GM21717 (cell line): Measurements from ENCODE around the gene SORBS1.
"Not testable (repeated sequence)": the region's sequence is repeated elsewhere in the genome, so short reads cannot be mapped to it uniquely, and the experiment has no call there.

Experiments
- ATAC-seq: cut with Tn5 transposase; IDR thresholded peaks from one replicate; pipeline ENCODE4 v1.9.1; 2021; ENCODE audit warnings: mild to moderate bottlenecking, moderate library complexity; ENCODE audit not compliant: unreplicated experiment

Gene SORBS1

DNA sequence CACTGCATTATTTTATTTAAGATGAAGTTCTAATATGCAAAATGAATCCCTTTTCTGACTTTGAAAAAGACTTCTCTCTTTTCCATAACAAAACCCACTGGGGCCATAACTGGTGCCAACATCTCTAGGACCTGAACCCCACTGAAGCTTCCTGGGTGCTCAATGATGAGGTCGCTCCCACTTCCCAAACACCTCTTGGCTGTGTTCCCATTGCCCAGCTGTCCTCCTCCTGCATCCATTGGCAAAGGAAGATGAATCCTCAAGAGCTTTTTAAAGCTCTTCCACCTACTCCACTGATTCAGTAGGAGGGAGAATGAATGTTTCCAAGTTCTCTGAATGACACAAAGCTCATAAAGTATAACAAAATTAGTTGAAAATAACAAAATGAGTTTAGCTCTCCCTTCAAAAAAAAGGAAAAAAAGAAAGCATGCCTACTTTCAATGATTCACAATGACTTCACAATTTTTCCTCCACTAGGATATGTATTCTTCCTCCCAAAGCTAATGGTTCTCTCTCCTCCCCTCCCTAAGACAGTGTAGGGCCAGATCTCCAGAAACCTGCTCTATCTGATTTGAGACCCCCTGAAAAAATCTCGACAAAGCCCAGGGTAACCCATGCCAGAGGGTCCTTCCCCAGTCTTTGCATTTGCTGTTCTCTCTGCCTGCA is 64.8 kb downstream of the SORBS1 start:
- ATAC-seq = no peak

DNA sequence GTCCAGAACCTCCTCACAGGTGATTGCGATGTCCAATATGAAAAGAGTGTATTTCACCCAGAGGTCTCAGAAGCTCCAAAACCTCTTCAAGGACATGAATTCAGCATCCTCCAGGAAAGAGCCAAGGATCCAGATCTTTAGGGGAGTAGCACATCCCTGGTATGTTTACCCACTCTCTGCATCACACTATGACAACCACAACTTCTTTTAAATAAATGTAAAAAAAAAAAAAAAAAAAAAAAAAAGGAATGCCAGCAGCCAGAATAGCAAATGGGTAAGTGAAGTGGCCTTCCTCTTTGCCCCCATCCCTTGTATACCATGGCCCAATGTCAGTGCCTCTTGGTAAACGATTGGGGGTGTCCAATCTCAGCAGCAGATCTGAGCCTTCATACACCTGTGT is 67.3 kb downstream of the SORBS1 start:
- no peak for ATAC-seq

GRCh38 chr10:95487994-95488393 is 73.2 kb downstream of the SORBS1 start:
- no peak for ATAC-seq

GRCh38 chr10:95485056-95485844 is 75.9 kb downstream of the SORBS1 start:
- ATAC-seq = no peak

DNA sequence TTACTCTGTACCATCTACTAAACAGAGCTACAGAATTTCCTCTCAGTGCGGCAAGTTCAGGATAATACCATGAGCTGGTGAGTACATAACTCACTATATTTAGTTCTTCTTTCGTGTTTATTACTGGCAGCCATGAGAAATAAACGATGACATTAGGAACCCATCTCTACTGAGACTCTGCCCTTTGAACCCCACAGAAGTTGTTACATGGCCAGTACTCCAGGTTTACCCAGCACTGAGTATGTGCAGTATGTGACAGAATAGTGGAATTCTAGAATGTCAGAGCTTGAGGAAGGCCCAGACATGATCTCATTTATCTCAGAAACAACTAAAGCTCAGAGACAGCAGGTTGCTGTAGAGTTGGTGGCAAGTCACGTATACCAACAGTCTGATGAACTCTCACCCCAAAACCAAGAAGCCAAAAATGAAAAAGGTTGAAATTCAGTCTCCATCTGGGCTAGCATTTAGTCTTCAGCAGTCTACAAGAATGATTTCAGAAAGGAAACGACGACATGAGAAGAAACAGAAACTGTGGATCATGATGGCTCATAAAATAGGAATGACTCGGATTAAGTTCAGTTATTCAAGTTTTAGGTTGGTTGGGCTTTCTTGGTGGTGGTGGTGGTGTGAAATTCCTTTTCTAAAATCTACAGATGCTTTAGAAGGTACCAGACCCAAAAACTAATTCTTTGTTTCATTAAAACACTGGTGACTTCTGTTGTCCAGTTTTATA is 78.5 kb downstream of the SORBS1 start:
- no peak for ATAC-seq

DNA sequence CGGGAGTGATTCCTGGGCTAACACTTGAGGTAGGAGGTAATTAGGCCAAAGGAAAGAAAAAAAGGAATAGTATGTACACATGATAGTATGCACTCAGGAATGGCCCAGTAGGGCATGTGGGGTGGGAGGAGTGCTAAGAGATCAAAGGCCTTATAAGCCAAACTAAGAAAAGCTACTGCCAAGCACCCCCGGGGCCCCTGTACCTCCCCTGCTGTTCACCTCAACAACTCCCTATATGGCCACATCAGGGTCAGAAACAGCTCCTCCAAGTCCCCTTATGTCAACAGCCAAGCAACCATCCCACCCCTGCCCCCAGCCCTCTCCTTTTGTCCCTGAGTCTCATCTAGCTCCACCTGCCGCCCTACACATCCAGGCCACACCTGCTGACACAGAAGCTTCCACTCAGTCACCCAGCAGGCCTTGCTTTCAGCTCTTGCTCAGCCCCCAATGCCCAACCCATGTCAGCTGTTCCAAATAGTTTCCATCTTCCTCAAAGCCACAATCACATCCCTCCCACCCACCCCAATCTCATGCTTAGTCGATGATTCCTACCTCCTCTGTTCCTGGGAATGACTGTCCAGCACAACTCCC is 80.2 kb downstream of the SORBS1 start:
- ATAC-seq = no peak

GRCh38 chr10:95480102-95480900 is 80.9 kb downstream of the SORBS1 start:
- no peak for ATAC-seq

GRCh38 chr10:95478935-95479334 is 82.2 kb downstream of the SORBS1 start:
- ATAC-seq = no peak

GRCh38 chr10:95478185-95478584 is 83.0 kb downstream of the SORBS1 start:
- ATAC-seq = no peak

GRCh38 chr10:95477175-95477520 is 84.0 kb downstream of the SORBS1 start:
- no peak for ATAC-seq

GRCh38 chr10:95476469-95477174 is 84.5 kb downstream of the SORBS1 start:
- ATAC-seq = no peak

DNA sequence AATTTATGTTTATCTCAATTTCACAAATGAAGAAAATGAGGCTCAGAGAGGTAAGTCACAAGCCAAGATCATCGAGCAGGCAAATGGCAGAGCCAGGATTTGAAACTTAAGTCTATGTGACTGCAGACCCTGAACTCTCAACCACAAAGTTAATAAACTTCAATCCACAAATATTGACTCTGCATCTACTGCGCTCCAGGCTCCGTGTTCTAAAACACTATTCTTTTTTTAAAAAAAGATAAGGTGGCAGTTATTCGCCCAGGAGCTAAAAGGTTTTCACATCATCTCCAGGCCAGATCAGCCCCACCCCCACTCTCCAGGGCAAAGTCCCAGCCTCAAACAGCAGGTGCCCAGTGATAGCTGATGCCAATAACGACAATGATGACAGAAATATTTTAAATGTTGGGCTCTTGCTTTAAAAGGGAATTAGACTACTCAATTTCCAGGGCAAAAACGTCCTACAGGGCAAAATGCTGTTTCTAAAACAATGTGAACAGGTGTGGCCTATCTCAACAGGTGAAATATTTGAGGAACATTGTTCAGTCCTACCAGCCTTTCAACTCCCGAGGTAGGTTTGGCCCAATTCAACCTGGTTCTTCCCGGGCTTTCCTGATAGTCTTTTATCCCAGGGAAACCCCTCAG is 85.2 kb downstream of the SORBS1 start:
- ATAC-seq = no peak

DNA sequence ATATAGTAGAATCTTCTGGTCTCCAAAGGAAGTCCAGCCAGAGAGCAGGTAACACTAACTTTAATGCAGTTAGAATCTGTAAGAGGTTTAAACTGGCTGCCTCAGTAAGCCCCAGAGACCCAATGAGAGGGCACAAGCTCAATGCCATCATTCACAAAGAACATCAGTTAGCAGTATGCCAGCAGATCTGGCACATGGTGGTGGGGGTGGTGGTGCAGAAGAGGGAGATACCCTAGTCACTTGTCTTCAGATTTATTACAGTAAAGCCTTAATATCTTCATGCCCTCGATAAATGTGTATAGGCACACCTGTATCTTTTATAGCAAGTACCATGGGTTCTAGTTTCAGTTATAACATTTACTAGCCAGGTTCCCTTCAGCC is 86.2 kb downstream of the SORBS1 start:
- no peak for ATAC-seq

GRCh38 chr10:95474228-95475002 is 86.8 kb downstream of the SORBS1 start:
- no peak for ATAC-seq

- ATAC-seq = no peak
Measured at GRCh38 chr10:95472304-95473088, 88.7 kb downstream of the SORBS1 start.

GRCh38 chr10:95469676-95470075 is 91.5 kb downstream of the SORBS1 start:
- no peak for ATAC-seq

- no peak for ATAC-seq
Measured at GRCh38 chr10:95469251-95469650, 91.9 kb downstream of the SORBS1 start.

GRCh38 chr10:95467642-95468041 is 93.5 kb downstream of the SORBS1 start:
- ATAC-seq = not testable (repeated sequence)
